ENCODE measurements around the gene PTPRM.

The PTPRM gene

DNA sequence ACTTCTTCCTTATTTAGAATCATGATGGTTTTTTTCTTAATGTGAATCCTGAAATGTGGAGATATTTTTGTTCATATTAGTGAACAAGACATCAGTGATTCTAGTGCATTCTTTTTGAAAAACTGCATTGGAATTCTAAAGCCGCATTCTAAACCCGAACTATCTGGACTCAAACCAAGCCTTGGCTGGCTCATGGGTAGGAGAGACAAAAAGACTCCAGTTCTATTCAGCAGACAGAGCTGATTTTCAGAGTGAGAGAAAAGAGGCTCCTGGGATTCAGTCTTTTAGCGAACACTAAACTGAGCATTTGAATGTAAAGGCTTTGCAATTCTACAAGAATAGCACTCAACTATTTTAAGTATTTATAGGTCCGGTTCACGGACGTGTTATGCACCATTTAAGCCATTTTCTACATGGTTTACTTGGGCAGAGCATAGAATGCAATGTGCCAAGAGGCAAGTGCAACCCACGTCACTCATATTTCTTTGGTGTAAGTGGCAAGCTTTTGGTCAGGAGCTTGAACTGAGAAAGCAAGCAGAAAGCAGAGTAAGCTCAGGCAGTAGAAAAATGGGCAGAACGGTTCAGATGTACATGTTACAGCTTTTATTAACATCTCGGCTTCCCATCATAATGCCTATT, 814.8 kb downstream of the PTPRM start:
- no peak for DNase-seq

- no peak for DNase-seq
Observed at GRCh38 chr18:8385400-8385799, 818.3 kb downstream of the PTPRM start.

DNA sequence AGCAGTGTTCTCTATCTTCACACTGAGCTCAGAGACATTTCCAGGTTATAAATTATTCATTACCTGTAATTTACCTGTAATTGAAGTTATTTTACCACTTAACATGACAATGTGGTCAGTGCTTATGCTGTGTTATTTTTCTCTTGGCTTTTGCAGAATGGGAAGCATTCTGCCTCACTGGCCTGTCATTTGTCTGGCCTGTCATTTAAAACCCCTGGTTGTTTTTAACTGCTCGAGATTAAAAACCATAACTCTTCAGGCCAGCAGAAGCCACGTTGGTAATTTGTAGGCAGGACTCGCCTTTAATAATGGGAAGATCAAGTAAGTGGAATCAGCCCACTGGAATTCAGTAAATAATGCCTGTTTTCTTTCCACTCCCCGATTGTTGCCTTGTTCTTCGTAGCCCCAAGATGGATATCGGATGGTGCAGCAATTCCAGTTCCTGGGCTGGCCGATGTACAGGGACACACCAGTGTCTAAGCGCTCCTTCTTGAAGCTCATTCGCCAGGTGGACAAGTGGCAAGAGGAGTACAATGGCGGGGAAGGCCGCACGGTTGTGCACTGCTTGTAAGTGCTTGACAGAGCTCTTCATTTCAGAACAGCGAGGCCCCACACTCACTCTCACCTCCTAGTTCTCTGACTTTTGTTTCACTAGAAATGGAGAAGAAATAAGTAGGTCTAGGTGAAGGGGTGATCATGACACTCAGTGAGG, 819.7 kb downstream of the PTPRM start:
- no peak for DNase-seq

- DNase-seq, result no peak
Observed at GRCh38 chr18:8389391-8390340, 822.5 kb downstream of the PTPRM start.

DNA sequence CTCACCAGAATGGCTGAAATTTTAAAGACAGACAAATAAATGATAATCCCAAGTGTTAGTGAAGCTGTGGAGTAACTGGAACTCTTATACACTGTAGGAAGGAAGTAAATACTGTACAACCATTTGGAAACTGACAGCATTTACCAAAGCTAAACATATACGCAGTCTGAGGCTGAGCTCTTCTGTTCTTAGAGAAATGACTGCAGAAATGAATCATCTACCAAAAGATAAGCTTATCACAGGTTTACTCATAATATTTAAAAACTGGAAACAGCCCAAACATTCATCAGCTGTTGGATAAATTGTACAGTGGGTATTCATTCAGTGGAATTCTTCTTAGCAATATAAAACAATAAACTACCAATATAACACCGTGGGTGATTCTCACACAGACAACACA, 824.0 kb downstream of the PTPRM start:
- DNase-seq, result no peak

GRCh38 chr18:8396254-8396653, 829.1 kb downstream of the PTPRM start:
- no peak for DNase-seq

DNA sequence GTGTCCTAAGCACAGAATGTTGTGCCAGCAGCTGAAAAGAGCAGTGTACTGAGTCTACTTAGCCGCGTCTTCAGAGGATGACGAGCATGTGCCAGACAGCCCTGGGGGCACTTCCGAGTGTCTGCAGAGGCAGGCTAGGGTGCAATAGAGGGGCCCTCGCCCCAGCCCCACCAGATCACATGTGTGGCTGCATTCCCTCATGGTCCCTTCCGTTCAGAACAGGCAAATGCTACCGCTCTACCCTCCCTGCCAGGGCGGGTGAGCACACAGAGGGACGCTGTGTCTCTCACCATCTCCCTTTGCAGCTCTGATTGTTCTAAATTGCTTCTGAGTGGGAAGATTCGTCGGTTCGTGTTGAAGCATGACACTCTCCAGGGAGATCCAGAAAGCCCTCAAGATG, 829.9 kb downstream of the PTPRM start:
- DNase-seq, result no peak

GRCh38 chr18:8399138-8399537, 832.0 kb downstream of the PTPRM start:
- no peak for DNase-seq

- no peak for DNase-seq
Observed at GRCh38 chr18:8400193-8400752, 833.2 kb downstream of the PTPRM start.

DNA sequence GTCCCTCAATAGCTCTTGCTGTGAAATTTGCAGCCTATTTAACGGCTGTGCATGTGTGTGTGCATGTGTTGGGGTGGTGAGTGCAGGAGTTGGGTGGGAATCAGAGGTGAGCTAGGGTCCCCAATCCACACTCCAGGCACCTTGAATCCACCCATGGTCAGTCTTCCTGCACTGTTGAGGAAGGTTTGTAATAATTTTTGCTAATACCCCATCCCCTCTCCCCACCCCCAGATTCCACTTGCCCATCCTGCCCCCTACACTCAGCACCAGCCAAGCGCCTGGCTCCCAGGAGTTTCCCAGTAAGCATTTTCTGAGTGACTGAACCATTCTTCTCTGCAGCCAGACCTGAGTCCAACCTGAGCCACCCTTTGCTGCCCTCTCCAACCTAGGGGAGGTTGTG, 833.7 kb downstream of the PTPRM start:
- DNase-seq, result no peak

DNA sequence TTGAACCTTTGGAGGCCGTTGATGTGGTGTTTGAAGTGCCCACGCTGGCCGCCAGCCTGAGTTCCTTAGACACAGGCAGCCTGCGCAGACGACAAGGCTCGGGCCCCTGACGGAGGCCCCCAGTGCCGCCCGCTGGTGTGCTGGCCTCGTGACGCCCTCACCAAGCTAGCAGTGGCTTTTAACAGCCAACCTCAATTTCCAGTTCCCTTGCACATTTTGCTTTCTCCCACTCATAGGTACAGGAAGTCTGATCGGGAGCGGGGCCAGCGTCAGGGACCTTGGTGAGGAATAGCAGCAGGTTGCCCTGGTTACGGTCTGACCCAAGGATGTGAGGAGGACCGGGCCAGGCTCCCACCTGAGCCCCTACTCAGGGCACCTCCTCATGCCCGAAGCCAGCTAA, 834.5 kb downstream of the PTPRM start:
- DNase-seq, result no peak

DNA sequence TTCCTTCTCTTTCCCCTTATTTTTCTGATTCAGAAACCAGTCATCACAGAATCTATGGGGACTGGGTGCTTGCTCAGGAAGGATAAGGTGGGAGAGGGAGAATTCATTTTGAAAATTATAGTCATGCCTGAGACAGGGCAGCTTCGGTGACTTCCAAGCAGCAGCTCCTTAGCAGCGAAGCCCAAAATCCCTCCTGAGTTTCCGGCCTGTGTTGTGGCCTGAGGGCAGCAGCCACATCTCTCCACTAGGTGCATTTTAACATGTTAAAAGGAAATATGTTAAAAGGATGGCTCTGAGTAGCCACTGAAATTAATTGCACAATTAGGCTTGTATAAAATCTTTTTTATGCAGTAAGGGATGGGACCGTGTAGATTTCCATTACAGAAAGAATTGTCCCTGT, 835.1 kb downstream of the PTPRM start:
- no peak for DNase-seq

DNA sequence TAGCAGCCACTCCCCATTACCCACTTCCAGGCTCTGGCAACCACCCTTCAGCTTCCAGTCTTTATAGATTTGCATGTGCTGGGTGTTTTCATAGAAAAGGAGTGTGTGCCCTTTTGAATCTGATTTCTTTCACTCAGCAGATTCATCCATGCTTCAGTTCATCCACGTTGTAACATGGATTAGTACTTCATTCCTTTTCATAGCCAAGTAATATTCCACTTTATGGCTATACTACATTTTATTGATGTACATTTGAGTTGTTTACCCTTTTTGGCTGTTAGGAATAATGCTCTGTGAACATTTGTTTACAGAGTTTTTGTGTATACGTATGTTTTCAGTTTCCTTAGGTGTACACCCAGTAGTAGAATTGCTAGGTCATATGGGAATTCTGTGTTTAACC, 836.6 kb downstream of the PTPRM start:
- DNase-seq, result no peak

DNA sequence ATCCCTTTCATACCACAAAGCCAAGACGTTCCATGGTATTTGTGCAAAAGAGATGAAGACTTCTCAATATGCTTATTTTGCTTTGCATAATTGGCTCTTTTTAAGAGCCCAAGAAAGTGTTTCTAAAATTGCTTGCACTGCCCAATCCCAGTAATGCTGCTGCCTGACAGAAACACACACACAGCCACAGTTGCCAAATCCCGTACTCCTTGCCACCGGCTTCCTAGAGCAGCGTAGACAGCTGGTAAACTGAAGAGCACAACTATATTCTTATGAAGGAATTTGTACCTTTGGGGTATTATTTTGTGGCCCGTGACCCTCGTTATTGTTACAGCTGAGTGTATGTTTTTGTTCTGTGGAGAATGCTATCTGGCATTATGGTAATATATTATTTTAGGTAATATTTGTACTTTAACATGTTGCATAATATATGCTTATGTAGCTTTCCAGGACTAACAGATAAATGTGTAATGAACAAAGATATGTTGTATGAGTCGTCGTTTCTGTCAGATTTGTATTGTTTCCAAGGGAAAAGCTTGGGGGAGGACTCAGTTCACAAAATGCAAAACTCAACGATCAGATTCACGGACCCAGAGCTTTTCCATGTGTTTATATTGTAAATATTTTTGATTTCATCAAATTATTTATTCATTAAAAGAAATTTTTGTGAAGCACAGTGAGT, 839.2 kb downstream of the PTPRM start:
- DNase-seq, result no peak

DNA sequence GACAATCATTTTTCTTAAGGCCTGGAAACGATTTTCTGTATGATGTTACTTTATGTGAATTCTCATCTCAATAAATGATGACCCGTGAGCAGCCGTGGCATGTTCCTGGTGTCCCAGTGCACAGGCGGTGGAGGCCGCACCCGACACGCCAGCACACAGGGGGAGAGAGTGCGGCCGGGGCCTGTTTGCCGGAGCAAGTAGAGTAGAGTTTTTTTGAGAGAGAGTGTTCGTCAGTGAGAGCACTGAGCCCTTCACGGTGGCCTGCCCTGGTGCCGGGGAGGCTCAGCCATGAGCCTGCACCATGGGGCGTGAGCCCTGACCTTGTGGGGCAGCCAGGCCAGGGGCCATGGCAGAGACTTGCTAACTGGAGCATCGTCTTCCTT, 839.7 kb downstream of the PTPRM start:
- no peak for DNase-seq

DNA sequence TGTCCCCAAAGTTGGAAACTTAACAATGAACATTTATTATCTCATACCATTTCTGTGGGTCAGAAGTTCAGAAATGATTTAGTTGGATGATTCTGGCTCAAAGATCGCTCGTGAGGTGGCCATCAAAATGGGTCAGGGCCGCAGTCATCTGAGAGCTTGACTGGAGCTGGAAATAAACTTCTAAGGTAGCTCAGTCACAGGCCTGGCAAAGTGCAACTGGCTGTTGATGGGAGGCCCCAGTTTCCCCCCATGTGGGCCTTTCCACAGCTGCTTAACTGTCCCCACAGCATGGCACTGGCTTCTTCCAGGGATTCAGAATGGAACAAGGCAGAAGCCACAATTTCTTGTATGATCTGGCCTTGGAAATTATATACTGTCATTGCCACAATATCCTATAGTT, 842.0 kb downstream of the PTPRM start:
- DNase-seq, result no peak

DNA sequence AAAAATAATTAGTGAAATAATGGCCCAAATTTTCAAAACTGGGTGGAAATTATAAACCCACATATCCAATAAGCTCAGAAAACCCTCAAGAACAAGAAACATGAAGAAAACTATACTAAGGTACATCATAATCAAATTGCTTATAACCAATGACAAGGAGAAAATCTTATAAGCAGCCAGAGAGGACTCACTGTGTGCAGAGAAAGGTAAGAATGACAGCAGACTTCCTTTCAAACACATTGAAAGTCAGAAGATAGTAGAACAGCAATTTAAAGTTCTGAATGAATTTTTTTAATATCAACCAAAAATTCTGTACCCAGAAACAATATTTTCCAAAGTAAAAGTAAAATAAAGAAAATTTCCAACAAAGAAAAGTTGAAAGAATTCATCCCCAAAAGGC, 844.4 kb downstream of the PTPRM start:
- DNase-seq, result no peak

- DNase-seq, result no peak
Observed at GRCh38 chr18:8412117-8412516, 845.0 kb downstream of the PTPRM start.

DNA sequence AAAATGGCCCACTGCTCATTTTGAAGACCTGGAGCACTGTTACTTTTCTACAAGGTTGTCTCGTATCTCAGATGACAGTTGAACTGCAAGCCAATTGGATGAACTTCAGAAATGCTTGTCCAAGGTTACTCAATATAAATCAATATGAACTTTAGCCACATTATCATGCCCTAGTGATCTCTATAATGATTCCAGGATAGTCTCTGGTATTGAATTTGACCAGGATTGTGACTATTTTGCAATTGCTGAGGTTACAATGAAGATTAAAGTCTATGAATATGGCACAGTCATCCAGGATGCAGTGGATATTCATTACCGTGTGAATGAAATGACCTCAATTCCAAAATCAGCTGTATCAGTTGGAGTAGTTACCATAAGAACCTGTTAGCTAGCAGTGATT, 846.1 kb downstream of the PTPRM start:
- no peak for DNase-seq

DNA sequence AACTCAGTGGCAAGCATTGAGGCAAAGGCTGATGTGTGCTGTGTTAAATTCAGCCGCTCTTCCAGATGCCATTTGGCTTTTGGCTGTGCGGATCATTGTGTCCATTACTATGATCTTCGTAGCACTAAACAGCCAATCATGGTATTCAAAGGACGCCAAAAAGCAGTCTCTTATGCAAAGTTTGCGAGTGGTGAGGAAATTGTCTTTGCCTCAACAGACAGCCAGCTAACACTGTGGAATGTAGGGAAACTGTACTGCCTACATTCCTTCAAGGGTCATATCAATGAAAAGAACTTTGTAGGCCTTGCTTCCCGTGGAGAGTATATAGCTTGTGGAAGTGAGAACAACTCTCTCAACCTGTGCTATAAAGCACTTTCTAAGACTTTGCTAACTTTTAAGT, 846.6 kb downstream of the PTPRM start:
- DNase-seq, result no peak

GRCh38 chr18:8416212-8417019, 849.3 kb downstream of the PTPRM start:
- DNase-seq, result no peak

GRCh38 chr18:8422391-8422790, 855.3 kb downstream of the PTPRM start:
- no peak for DNase-seq
